ENCODE data around the gene FAM163A. TPM values are rescaled to one million over a fixed set of nuclear protein-coding genes. Genes with fewer than 3 reads are reported as not detected.

The FAM163A gene
- total and polyA plus RNA-seq, 7 donors = 0.36 to 2.4 (median 1.2) TPM; not detected in 1

DNA sequence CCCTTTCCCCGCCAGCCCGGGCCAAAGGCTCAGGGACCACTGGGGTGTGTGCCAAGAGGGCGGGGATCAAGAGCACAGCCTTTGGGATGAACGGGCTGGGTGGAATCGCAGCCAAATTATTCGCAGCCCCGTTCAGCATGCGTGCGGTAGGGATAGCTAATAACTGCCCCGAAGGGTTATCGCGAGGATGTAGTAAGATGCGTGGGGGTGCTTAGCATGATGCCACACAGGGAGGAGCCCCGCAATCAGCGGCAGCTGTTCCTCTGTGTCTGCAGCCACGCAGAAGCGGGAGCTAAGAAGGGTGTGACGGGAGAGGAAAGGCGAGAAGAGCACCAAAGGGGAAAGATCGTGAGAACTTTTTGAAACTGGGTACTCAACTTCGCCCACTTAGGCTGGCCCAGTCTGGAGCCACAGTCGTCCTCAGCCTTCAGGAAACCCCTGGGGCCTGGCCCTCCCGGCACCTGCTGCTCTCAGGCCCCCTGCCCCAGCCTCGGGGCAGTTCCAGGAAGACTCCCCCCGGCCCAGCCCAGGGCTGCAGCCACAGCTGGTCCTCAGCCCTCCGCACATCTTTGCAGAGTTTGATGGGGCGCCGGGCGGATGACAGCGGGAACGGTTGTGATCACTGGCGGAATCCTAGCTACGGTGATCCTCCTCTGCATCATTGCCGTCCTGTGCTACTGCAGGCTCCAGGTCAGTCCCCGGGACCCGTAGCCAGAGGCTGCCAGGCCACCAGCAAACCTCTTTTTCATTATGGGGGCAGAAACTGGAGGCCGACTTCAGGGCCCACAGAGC, 69.6 kb downstream of the FAM163A start:
- Histone ChIP-seq H3K9me3 (no peaks in the 10 kb centered on the region), H3K36me3 (no peaks in the 10 kb centered on the region), H3K4me1 (peaks cover 0 to 22% (median 17%) of the 10 kb centered on the region in 4 donors), H3K4me3 (no peak overlapping the region), H3K27ac (no peak overlapping the region), H3K27me3 (no peaks in the 10 kb centered on the region)
- TF ChIP-seq EP300 (IDR thresholded peaks at IDR 0.05) = no peak
- no peak for TF ChIP-seq POLR2A (IDR thresholded peaks at IDR 0.05)
- TF ChIP-seq, protein P1, sequence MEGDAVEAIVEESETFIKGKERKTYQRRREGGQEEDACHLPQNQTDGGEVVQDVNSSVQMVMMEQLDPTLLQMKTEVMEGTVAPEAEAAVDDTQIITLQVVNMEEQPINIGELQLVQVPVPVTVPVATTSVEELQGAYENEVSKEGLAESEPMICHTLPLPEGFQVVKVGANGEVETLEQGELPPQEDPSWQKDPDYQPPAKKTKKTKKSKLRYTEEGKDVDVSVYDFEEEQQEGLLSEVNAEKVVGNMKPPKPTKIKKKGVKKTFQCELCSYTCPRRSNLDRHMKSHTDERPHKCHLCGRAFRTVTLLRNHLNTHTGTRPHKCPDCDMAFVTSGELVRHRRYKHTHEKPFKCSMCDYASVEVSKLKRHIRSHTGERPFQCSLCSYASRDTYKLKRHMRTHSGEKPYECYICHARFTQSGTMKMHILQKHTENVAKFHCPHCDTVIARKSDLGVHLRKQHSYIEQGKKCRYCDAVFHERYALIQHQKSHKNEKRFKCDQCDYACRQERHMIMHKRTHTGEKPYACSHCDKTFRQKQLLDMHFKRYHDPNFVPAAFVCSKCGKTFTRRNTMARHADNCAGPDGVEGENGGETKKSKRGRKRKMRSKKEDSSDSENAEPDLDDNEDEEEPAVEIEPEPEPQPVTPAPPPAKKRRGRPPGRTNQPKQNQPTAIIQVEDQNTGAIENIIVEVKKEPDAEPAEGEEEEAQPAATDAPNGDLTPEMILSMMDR (IDR thresholded peaks at IDR 0.05) = no peak
- TF ChIP-seq POLR2AphosphoS5 (IDR thresholded peaks at IDR 0.05) = no peak
- no peak for DNase-seq
- intact Hi-C loops (cut with DNase I) = no loop called here
- WGBS, 2 donors = 84 to 89% methylated on average over 37 of the region's 37 CpGs

DNA sequence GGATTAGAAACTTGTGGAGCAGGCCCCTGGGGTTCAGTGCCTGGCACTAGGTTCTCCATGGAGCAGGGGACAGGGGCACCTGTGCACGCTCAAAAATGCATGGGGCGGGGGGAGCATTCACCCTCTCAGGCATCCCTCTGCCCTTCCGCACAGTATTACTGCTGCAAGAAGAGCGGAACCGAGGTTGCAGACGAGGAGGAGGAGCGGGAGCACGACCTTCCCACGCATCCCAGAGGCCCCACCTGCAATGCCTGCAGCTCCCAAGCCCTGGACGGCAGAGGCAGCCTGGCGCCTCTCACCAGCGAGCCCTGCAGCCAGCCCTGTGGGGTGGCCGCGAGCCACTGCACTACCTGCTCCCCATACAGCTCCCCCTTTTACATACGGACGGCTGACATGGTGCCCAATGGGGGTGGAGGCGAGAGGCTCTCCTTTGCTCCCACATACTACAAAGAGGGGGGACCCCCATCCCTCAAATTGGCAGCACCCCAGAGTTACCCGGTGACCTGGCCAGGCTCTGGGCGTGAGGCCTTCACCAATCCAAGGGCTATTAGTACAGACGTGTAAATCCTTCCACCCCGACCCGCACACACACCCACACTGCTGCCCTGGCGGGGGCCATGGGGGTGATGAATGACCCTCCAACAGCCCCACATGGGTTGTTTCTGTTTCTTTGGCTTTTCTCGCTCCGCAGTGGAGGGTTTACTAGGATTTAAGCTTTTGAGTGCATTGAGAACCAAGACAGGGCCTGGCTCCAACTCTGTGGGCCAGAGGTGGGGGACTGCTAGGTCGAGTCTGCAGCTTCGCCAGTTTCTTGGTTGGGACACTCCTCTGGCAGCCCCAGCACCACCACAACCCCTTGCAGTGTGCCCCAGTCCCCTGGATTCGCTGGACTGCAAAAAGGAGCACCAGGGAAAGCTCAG, 70.8 kb downstream of the FAM163A start:
- peak overlapping the region in 3 of 4 donors; percentile 35 to 45 (median 43) for H3K4me3 ChIP-seq
- peak overlapping the region in 2 of 4 donors; percentile 40 for H3K27ac ChIP-seq
- no peaks in the 10 kb centered on the region for H3K9me3 ChIP-seq
- WGBS, 2 donors = 82 to 86% methylated on average over 28 of the region's 28 CpGs
- TF ChIP-seq POLR2AphosphoS5 (IDR thresholded peaks at IDR 0.05) (no peak), EP300 (IDR thresholded peaks at IDR 0.05) (no peak), POLR2A (IDR thresholded peaks at IDR 0.05) (no peak)
- TF ChIP-seq, protein P1 (IDR thresholded peaks at IDR 0.05) = no peak
- no peaks in the 10 kb centered on the region for H3K36me3 ChIP-seq
- peaks cover 0 to 22% (median 17%) of the 10 kb centered on the region in 4 donors for H3K4me1 ChIP-seq
- peaks cover 0 to 2% (median 0%) of the 10 kb centered on the region in 3 donors for H3K27me3 ChIP-seq
- DNase-seq = no peak
- intact Hi-C loops (cut with DNase I) = loop anchor here (1.0 kb wide), 1 partner anchor 108 kb away; no protein-coding TSS in a partner anchor

DNA sequence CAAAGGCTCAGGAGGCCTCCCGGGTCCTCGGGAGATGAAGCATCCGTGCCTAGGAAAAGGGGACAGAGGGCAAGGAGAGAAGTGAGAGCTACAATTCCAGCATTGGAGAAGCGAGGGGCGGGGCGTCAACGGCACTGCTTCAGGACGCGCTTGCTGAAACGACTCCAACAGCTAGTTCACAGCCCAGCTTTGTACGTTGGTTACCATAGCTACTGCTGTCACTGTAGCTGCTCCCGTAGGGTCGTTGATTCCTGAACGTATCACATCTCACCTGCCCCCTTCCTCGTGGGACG, 71.4 kb downstream of the FAM163A start:
- WGBS, 2 donors = 1 to 4% methylated on average over 16 of the region's 16 CpGs
- H3K27ac ChIP-seq = peak overlapping the region in 3 of 4 donors; percentile 29 to 40 (median 40)
- TF ChIP-seq EP300 (IDR thresholded peaks at IDR 0.05) (no peak), POLR2A (IDR thresholded peaks at IDR 0.05) (no peak), POLR2AphosphoS5 (IDR thresholded peaks at IDR 0.05) (no peak)
- TF ChIP-seq, protein P1 (IDR thresholded peaks at IDR 0.05) = no peak
- peaks cover 0 to 22% (median 16%) of the 10 kb centered on the region in 4 donors for H3K4me1 ChIP-seq
- H3K27me3 ChIP-seq = peaks cover 0 to 3% (median 0%) of the 10 kb centered on the region in 3 donors
- intact Hi-C loops (cut with DNase I) = loop anchor here (1.0 kb wide), 1 partner anchor 108 kb away; no protein-coding TSS in a partner anchor
- DNase-seq = no peak
- H3K9me3 ChIP-seq = no peaks in the 10 kb centered on the region
- H3K36me3 ChIP-seq = no peaks in the 10 kb centered on the region
- H3K4me3 ChIP-seq = peak overlapping the region; percentile 28 to 45 (median 39)

DNA sequence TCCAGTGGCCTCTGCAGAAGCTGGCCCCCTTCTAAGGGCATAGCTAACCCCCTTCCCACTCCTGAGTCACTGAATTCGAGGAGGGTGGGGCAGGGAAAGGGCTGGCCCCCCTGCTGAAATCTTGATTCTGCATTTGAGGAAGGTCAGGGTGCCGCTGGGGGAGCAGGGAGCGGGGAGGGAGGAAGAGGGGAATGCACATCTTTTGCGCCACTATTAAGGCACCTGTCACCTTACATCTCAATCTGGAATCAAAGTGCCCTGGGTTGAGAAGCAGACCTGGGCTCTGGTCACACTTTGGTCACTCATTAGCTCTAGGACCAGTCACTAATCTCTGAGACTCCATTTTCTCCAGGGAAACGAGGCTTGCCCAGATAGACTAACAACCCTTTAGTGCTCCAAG, 72.5 kb downstream of the FAM163A start:
- H3K27ac ChIP-seq = peak overlapping the region in 3 of 4 donors; percentile 4 to 42 (median 22)
- 22 to 46% methylated on average over 5 of the region's 5 CpGs for WGBS, 2 donors
- no peak for TF ChIP-seq POLR2AphosphoS5 (IDR thresholded peaks at IDR 0.05)
- TF ChIP-seq POLR2A (IDR thresholded peaks at IDR 0.05) = no peak
- no peak for TF ChIP-seq EP300 (IDR thresholded peaks at IDR 0.05)
- TF ChIP-seq, protein P1 (IDR thresholded peaks at IDR 0.05) = no peak

More for the DNA sequence above, 72.5 kb downstream of the FAM163A start:
- intact Hi-C loops (cut with DNase I) = no loop called here
- no peak for DNase-seq
- H3K4me3 ChIP-seq = peak overlapping the region in 3 of 4 donors; percentile 35 to 45 (median 43)
- no peaks in the 10 kb centered on the region for H3K9me3 ChIP-seq
- H3K27me3 ChIP-seq = peaks cover 0 to 3% (median 0%) of the 10 kb centered on the region in 3 donors
- peaks cover 0 to 16% (median 14%) of the 10 kb centered on the region in 4 donors for H3K4me1 ChIP-seq
- no peaks in the 10 kb centered on the region for H3K36me3 ChIP-seq
